Measurements from ENCODE around the gene NKPD1. TPM values are rescaled to one million over a fixed set of nuclear protein-coding genes. Genes with fewer than 3 reads are reported as not detected.

Gene NKPD1
- total RNA-seq, 4 donors from 2014 or later: 1.2 TPM; not detected in 3

GRCh38 chr19:45112111-45112827 lies 48.5 kb downstream of the NKPD1 start:
- DNase-seq (ENCODE audit: low spot score in 2 of 2): no peak
- TF ChIP-seq EP300 (IDR thresholded peaks at IDR 0.05) (no peak), POLR2A (IDR thresholded peaks at IDR 0.05) (no peak), CTCF (IDR thresholded peaks at IDR 0.05) (no peak)
- no peaks in the 10 kb centered on the region for H3K9me3 ChIP-seq
- peaks cover 0 to 24% (median 3%) of the 10 kb centered on the region in 4 donors for H3K4me1 ChIP-seq
- peaks cover 0 to 9% (median 0%) of the 10 kb centered on the region in 3 donors for H3K36me3 ChIP-seq
- no peak overlapping the region for H3K4me3 ChIP-seq
- no peaks in the 10 kb centered on the region for H3K27me3 ChIP-seq
- 88 to 94% methylated on average over 11 of the region's 11 CpGs for WGBS, 2 donors
- H3K27ac ChIP-seq: no peak overlapping the region

Other genes starting within 250 kb of the NKPD1 start
- gene APOC1, start 246.4 kb downstream of the NKPD1 start, total RNA-seq: 100 to 1,000 TPM in 1 of 4 donors, 10 to 100 TPM in 3; 17.2 to 213 (median 49.9) TPM
- gene APOC4, start 218.7 kb downstream of the NKPD1 start, total RNA-seq: not detected
- 1 to 10 TPM in 1 of 4 donors, under 1 TPM in 1, not detected in 2; 0.90 to 2.0 TPM for gene APOC2, start 214.9 kb downstream of the NKPD1 start, total RNA-seq
- gene CLPTM1, start 205.6 kb downstream of the NKPD1 start, total RNA-seq: 10 to 100 TPM; 52.3 to 89.4 (median 74.5) TPM
- gene RELB, start 159.5 kb downstream of the NKPD1 start, total RNA-seq: 10 to 100 TPM in 2 of 4 donors, 1 to 10 TPM in 2; 4.2 to 14.9 (median 9.9) TPM
- 100 to 1,000 TPM in 2 of 4 donors, 10 to 100 TPM in 2; 72.8 to 109 (median 95.5) TPM for gene CLASRP, start 121.9 kb downstream of the NKPD1 start, total RNA-seq
- gene ZNF296, start 84.5 kb downstream of the NKPD1 start, total RNA-seq: 1 to 10 TPM in 3 of 4 donors, not detected in 1; 2.1 to 4.2 (median 2.1) TPM
- 10 to 100 TPM in 3 of 4 donors, 1 to 10 TPM in 1; 8.8 to 30.3 (median 21.8) TPM for gene GEMIN7, start 81.7 kb downstream of the NKPD1 start, total RNA-seq
- gene PPP1R37, start 67.8 kb downstream of the NKPD1 start, total RNA-seq: 10 to 100 TPM; 22.1 to 44.1 (median 33.5) TPM
- gene TRAPPC6A, start 17.3 kb upstream of the NKPD1 start, total RNA-seq: 10 to 100 TPM; 13.5 to 52.9 (median 29.1) TPM
- 10 to 100 TPM; 12.0 to 42.0 (median 23.7) TPM for gene BLOC1S3, start 17.8 kb upstream of the NKPD1 start, total RNA-seq
- gene EXOC3L2, start 84.4 kb upstream of the NKPD1 start, total RNA-seq: 1 to 10 TPM in 3 of 4 donors, under 1 TPM in 1; 0.63 to 3.7 (median 2.3) TPM
- 10 to 100 TPM; 12.1 to 34.8 (median 25.9) TPM for gene MARK4, start 90.3 kb upstream of the NKPD1 start, total RNA-seq
- 1 to 10 TPM in 1 of 4 donors, under 1 TPM in 1, not detected in 2; 0.30 to 1.3 TPM for gene CKM, start 161.9 kb upstream of the NKPD1 start, total RNA-seq
- not detected for gene KLC3, start 179.8 kb upstream of the NKPD1 start, total RNA-seq
- 10 to 100 TPM in 3 of 4 donors, 1 to 10 TPM in 1; 9.4 to 19.5 (median 17.6) TPM for gene ERCC2, start 209.6 kb upstream of the NKPD1 start, total RNA-seq
- 10 to 100 TPM; 10.0 to 27.9 (median 17.1) TPM for gene PPP1R13L, start 244.1 kb upstream of the NKPD1 start, total RNA-seq
- 10 to 100 TPM in 1 of 4 donors, 1 to 10 TPM in 3; 2.2 to 10.8 (median 6.2) TPM for gene POLR1G, start 245.7 kb upstream of the NKPD1 start, total RNA-seq